NCI-H2171 (cell line): ENCODE results near the gene DYNLRB1.

Experiments
- DNase-seq: peaks from one replicate; lab custom pipeline; 2025; lab: John Stamatoyannopoulos, UW

The DYNLRB1 gene

GRCh38 chr20:34534391-34535165 lies 18.4 kb downstream of the DYNLRB1 start:
- no peak for DNase-seq

- no peak for DNase-seq
Observed at GRCh38 chr20:34535301-34535840, 19.1 kb downstream of the DYNLRB1 start.

GRCh38 chr20:34535857-34536256 lies 19.6 kb downstream of the DYNLRB1 start:
- DNase-seq: no peak

- no peak for DNase-seq
Observed at GRCh38 chr20:34536798-34537394, 20.7 kb downstream of the DYNLRB1 start.

- no peak for DNase-seq
Observed at GRCh38 chr20:34537651-34538050, 21.4 kb downstream of the DYNLRB1 start.

GRCh38 chr20:34538671-34539123 lies 22.5 kb downstream of the DYNLRB1 start:
- DNase-seq: no peak

DNA sequence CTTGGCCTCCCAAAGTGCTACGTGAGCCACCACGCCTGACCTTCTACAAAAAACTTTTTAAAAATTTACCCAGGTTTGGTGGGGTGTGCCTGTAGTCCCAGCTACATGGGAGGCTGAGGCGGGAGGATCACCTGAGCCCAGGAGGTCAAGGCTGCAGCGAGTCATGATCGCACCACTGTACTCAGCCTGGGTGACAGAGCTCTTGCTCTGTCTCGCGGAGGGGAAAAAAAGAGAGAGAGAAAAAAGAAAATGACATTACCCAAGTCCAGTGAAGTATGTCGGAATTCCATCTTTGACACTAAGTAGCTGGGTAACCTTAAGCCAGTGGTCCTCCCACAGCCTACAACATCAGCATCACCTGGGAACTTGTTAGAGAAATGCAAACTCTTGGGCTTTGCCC lies 23.5 kb downstream of the DYNLRB1 start:
- no peak for DNase-seq

GRCh38 chr20:34540596-34541263 lies 24.5 kb downstream of the DYNLRB1 start:
- no peak for DNase-seq

- DNase-seq: no peak
Observed at GRCh38 chr20:34541264-34541901, 25.2 kb downstream of the DYNLRB1 start.

GRCh38 chr20:34541917-34542316 lies 25.7 kb downstream of the DYNLRB1 start:
- no peak for DNase-seq

- no peak for DNase-seq
Observed at GRCh38 chr20:34542439-34542838, 26.2 kb downstream of the DYNLRB1 start.

GRCh38 chr20:34543463-34544056 lies 27.3 kb downstream of the DYNLRB1 start:
- peak; percentile 65 for DNase-seq

DNA sequence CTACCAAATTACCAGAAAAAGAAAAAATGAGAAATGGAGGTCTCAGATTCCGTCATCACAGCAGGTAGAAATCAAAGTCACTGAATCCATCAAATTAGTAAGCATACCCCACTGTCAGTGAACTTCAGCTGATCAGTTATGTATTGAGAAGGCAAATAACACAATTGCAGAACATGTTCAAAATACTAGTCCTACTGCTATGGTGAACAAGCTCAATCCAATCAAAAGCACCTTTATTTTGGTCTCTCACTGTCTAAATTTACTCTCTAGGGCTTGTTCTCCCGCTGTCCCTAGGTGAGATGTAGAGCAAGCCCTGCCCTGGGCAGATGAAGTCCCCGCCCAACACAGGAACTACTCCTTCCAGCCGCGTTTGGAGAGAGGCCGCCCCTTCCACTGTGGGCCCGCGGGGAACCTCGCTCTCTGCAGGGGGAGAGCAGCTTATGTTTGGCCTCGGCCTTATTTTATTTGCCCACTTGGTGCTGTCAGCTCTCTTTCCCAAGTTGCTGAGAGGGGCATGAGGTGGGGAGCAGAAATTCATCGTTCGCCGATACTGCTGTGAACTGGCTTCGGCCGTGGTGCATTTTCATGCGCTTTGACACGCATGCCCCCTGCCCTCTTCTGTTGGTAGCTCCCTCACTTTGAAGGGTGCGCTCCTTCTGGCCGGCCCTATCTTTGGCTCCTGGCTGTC lies 28.0 kb downstream of the DYNLRB1 start:
- peak; percentile 22 for DNase-seq

DNA sequence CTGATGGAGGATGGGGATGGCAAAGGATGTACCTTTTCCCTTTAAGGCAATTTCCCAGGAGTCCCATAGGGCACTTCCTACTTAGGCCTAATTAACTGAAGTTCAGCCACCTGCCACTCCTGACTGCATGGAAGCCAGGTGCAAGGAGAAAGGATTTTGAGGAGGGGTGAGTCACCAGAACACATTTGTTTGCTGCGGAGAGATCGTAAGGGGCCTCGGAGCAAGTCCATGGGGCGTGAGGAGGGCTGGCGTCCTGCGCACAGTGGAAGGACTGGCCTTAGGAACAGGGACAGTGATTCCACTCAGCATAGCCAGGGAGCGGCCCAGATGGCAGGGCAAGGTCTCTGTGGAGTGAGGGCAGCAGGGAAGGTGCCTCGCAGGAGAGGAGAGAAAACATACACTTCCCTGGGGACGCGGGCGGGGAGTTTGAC lies 30.5 kb downstream of the DYNLRB1 start:
- peak; percentile 99 for DNase-seq

GRCh38 chr20:34547844-34548613 lies 31.8 kb downstream of the DYNLRB1 start:
- no peak for DNase-seq

DNA sequence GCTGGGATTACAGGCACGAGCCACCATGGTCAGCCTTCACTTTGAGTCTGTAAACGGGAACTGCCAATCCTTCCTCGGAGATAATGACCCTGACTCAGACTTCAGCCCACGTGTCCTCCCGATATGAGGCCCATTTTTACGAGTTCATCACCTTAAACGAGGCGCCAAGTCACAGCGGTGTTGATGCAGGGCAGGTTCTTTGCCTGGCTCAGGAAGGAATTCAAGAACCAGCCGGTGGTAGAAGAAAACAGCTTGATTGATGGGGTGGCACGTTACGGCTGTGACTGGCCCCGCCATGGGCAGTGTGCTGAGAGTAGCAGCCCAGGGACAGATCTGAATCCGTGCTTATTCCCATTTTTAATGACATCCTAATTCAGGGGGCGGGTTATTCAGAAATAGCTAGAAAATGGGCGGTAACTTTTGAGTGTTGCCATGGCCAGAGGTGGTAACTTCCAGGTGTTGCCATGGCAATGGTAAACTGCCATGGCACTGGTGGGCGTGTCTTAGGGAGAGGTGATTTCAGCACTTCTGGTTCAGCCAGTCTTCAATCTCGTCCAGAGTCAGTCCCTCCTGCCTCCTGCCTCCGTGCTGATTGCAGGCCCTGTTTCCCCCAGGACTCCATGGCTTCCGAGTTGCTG lies 33.2 kb downstream of the DYNLRB1 start:
- no peak for DNase-seq

DNA sequence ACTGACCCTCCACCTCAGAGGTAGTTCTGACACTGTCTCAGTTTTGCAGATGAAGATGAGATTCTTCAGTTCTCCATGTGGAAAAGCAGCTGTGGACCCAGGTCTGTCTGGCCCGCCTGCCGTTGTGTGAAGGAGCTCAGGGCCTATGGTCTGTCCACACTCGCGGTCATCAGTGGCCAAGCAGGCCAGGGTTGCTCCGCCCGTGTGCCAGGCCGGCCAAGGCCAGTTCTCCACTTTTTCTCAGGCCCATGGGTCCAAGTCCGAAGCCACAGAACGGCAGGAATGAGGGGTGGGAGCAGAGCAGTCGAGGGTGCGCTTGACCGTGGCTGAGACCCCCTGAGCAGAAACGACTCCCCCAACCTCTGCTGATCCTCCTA lies 33.7 kb downstream of the DYNLRB1 start:
- no peak for DNase-seq

GRCh38 chr20:34552569-34552968 lies 36.3 kb downstream of the DYNLRB1 start:
- no peak for DNase-seq

DNA sequence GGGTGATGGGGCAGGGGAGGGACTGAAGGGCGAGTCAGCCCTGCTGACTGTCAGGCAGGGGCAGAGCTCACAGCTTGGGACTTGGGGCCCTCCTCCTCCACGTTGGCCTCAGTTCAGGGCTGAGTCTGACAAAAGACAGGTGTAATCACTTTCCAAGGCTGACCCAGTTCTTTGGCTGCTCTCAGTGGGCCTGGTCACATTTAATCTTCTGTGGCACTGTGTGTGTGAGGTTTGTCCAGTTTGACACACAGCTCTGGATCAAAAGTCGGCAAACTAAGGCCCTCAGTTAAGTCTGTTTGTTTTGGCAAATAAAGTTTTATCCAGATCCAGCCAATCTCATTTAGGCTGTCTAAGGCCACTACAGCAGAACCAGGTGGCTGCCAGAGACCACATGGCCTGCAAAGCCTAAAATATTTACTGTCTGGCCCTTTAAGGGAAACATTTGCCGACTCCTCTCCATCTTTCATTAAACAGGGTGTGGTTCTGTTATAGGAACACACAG lies 37.2 kb downstream of the DYNLRB1 start:
- no peak for DNase-seq

- no peak for DNase-seq
Observed at GRCh38 chr20:34557936-34558319, 41.7 kb downstream of the DYNLRB1 start.
